ENCODE results near the gene USP43.

GRCh38 chr17:9729735-9730420, 84.6 kb downstream of the USP43 start:
- TF ChIP-seq, protein P1, sequence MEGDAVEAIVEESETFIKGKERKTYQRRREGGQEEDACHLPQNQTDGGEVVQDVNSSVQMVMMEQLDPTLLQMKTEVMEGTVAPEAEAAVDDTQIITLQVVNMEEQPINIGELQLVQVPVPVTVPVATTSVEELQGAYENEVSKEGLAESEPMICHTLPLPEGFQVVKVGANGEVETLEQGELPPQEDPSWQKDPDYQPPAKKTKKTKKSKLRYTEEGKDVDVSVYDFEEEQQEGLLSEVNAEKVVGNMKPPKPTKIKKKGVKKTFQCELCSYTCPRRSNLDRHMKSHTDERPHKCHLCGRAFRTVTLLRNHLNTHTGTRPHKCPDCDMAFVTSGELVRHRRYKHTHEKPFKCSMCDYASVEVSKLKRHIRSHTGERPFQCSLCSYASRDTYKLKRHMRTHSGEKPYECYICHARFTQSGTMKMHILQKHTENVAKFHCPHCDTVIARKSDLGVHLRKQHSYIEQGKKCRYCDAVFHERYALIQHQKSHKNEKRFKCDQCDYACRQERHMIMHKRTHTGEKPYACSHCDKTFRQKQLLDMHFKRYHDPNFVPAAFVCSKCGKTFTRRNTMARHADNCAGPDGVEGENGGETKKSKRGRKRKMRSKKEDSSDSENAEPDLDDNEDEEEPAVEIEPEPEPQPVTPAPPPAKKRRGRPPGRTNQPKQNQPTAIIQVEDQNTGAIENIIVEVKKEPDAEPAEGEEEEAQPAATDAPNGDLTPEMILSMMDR (optimal IDR thresholded peaks at IDR 0.05 in 1 of 3, IDR thresholded peaks at IDR 0.05 in 1 of 3, conservative IDR thresholded peaks at IDR 0.05 in 1 of 3; ENCODE audit: extremely low read depth in 1 of 3, insufficient read depth in 2 of 3, low read length in 3 of 3): no peak
- no peak for TF ChIP-seq EZH2 (IDR thresholded peaks at IDR 0.05; ENCODE audit: low read length)

Measured in keratinocyte (primary cell).